EH (cell line): Measurements from ENCODE around the gene AGAP3.

ENCODE experiments used
- DNase-seq: peaks from one replicate; pipeline ENCODE4 v3.0.0-alpha.2; 2015; ENCODE audit warnings: low read depth

Gene AGAP3

GRCh38 chr7:151074817-151075661 is 11.2 kb upstream of the AGAP3 start:
- DNase-seq, result no peak

GRCh38 chr7:151075662-151075971 is 10.7 kb upstream of the AGAP3 start:
- no peak for DNase-seq

- DNase-seq, result no peak
Measured at GRCh38 chr7:151075978-151076426, 10.3 kb upstream of the AGAP3 start.

- peak; percentile 30 for DNase-seq
Measured at GRCh38 chr7:151076863-151077704, 9.2 kb upstream of the AGAP3 start.

- DNase-seq, result no peak
Measured at GRCh38 chr7:151077705-151078232, 8.5 kb upstream of the AGAP3 start.

GRCh38 chr7:151078233-151079040 is 7.8 kb upstream of the AGAP3 start:
- DNase-seq, result peak; percentile 45

- DNase-seq, result no peak
Measured at GRCh38 chr7:151079199-151079910, 6.9 kb upstream of the AGAP3 start.

GRCh38 chr7:151080067-151080521 is 6.2 kb upstream of the AGAP3 start:
- DNase-seq, result peak; percentile 38

GRCh38 chr7:151080522-151081169 is 5.6 kb upstream of the AGAP3 start, which contains the start of gene FASTK:
FASTK (minus strand) TSS chr7:151080809; CDS start chr7:151080766, 43 bp downstream.
- peak; percentile 92 for DNase-seq

- peak; percentile 43 for DNase-seq
Measured at GRCh38 chr7:151081170-151082101, 4.8 kb upstream of the AGAP3 start.

- DNase-seq, result no peak
Measured at GRCh38 chr7:151082141-151083070, 3.9 kb upstream of the AGAP3 start.

- peak; percentile 60 for DNase-seq
Measured at GRCh38 chr7:151083071-151083823, 3.0 kb upstream of the AGAP3 start, which contains the start of gene TMUB1. TMUB1 (minus strand) TSS chr7:151083493; CDS start chr7:151082563, 930 bp downstream.

- DNase-seq, result no peak
Measured at GRCh38 chr7:151083824-151084160, 2.5 kb upstream of the AGAP3 start.

- no peak for DNase-seq
Measured at GRCh38 chr7:151085329-151085690, 965 bp upstream of the AGAP3 start.

- DNase-seq, result peak; percentile 43
Measured at GRCh38 chr7:151086802-151087244, 548 bp downstream of the AGAP3 start.

- DNase-seq, result peak; percentile 61
Measured at GRCh38 chr7:151087245-151088018, 1.2 kb downstream of the AGAP3 start.
